ENCODE data around the gene C11orf91.

The C11orf91 gene

DNA sequence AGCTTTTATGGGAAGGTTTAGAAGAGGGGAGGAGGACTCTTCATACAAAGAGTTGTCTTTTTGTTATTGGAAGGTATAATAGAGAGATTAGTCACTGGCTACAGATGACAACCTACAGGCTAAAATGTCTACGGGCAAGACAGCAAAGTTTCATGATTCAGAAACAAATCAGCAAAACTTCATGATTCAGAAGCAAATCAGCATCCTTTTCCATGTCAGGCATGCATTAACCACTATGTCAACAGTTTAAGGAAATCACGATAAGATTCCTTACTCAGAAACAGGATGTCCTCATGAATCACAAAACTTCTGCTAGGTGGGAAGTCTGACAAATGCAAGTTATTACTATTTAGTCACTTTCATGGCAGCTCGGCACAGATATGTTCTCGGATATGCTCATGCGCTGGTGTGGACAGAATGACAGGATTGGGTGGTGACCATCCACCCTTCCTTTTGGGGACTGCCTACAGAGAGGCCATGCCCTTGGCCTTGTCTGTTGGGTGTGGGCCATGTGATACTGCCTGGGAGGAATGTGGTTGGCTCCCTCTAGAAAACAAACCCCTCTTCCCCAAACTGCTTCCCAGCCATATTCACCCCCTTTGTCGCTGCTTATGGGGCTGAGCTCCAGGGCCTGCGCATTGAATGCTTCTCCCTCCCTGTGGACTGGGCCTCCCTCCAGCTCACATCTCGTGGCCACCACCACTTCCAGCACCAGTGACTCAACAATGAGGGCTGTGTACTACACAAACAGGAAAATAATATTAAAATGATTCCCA is 10.1 kb downstream of the C11orf91 start:
- TF ChIP-seq, protein P1, sequence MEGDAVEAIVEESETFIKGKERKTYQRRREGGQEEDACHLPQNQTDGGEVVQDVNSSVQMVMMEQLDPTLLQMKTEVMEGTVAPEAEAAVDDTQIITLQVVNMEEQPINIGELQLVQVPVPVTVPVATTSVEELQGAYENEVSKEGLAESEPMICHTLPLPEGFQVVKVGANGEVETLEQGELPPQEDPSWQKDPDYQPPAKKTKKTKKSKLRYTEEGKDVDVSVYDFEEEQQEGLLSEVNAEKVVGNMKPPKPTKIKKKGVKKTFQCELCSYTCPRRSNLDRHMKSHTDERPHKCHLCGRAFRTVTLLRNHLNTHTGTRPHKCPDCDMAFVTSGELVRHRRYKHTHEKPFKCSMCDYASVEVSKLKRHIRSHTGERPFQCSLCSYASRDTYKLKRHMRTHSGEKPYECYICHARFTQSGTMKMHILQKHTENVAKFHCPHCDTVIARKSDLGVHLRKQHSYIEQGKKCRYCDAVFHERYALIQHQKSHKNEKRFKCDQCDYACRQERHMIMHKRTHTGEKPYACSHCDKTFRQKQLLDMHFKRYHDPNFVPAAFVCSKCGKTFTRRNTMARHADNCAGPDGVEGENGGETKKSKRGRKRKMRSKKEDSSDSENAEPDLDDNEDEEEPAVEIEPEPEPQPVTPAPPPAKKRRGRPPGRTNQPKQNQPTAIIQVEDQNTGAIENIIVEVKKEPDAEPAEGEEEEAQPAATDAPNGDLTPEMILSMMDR (IDR thresholded peaks at IDR 0.05; ENCODE audit: low read depth, low read length, missing control alignments): no peak
- no peak overlapping the region for H3K4me3 ChIP-seq (ENCODE audit: low read depth, low read length)
- no peak for DNase-seq (ENCODE audit: low read depth)

DNA sequence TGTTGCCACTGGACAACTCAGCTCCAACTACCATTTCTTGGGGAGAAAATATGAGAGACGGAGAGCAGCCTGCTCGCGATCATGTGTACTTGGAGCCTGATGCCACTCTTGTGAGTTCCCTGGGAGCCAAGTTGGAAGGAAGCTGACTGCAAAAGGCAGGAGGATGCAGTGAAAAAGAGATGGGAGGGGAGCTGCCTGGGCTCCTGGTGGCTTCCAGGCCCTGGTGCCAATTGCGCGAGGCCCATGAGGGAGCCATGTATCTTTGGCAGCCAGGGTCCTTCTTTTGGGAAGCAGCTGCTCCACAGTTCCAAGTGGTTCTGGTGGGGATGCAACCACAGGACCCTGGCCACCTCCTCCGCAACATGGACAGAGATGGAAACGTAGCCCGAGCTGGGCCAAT is 11.1 kb downstream of the C11orf91 start:
- TF ChIP-seq, protein P1 (IDR thresholded peaks at IDR 0.05; ENCODE audit: low read depth, low read length, missing control alignments): no peak
- DNase-seq (ENCODE audit: low read depth): no peak
- no peak overlapping the region for H3K4me3 ChIP-seq (ENCODE audit: low read depth, low read length)

DNA sequence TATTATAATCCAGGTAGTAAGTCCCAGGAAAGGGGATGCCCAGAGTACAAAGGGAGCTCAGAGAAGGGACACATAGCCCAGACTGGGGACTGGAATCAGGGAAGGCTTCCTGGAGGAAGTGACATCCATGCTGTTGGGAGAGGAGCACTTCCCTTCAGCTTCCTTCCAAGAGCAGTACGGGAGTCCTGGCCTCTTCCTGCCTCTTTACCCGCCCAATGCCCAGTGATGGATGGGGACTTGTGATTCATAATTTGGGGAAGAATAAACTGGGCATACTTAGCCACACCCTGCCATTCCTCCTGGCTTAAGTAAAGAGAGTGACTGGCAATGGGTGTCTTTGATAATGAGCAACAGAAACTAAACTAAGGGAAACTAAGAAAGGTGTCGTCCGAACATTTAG is 11.5 kb downstream of the C11orf91 start:
- TF ChIP-seq, protein P1 (IDR thresholded peaks at IDR 0.05; ENCODE audit: low read depth, low read length, missing control alignments): no peak
- H3K4me3 ChIP-seq (ENCODE audit: low read depth, low read length): no peak overlapping the region
- no peak for DNase-seq (ENCODE audit: low read depth)

DNA sequence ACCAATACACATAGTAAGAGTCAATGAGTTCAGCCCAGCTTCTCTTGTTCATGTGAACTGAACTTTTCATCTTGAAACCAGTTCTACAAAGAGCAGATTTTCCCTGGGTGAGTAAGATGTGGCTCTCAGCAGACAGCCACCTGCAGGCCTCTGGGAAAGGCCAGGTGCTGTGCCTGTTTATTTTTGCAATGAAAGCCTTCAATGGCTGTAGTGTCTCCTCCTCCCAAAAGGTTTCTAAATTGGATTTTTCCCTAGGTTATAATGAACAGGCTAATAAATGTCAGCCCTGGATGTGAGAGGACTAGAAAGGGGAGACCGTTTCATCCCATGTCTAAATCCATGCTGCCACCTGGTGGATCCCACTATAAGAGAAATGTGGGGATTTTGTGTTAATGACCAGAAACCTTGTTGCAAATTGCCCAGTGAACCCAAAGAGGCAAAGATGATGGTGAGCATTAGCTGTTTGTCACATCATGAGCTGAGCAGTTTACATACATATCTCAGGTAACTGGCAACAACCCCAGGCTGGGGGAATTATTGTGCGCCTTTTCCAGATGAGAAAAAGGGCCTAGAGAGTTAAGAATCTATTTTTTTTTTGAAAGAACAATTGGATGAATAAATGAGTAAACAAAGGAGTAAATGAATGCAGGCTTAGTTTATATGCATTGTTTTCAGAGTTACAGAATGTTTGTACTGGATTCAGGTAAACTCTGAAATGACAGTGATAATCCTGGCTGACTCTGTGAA is 12.7 kb downstream of the C11orf91 start:
- TF ChIP-seq, protein P1 (IDR thresholded peaks at IDR 0.05; ENCODE audit: low read depth, low read length, missing control alignments): peak; percentile 64
- no peak overlapping the region for H3K4me3 ChIP-seq (ENCODE audit: low read depth, low read length)
- DNase-seq (ENCODE audit: low read depth): peak; percentile 41

DNA sequence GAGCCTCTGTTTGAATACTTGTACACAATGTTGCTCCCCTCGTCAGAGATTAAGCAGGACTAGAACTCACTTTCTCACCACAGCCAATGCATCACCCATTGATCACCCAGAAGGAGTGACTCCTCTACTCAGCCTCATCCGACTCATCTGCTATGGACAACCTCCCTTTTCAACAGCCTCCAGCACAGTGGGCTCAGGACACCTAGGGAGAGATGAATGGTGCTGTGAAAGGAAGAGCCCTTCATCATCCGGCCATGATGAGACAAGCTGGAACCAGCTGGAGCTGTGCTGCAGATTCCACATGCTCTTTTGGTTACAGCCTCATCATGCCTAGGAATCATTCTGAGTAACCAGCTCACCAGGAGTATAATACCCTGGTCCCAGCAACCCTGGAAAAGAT is 15.5 kb downstream of the C11orf91 start:
- no peak for DNase-seq (ENCODE audit: low read depth)
- H3K4me3 ChIP-seq (ENCODE audit: low read depth, low read length): no peak overlapping the region
- TF ChIP-seq, protein P1 (IDR thresholded peaks at IDR 0.05; ENCODE audit: low read depth, low read length, missing control alignments): no peak

DNA sequence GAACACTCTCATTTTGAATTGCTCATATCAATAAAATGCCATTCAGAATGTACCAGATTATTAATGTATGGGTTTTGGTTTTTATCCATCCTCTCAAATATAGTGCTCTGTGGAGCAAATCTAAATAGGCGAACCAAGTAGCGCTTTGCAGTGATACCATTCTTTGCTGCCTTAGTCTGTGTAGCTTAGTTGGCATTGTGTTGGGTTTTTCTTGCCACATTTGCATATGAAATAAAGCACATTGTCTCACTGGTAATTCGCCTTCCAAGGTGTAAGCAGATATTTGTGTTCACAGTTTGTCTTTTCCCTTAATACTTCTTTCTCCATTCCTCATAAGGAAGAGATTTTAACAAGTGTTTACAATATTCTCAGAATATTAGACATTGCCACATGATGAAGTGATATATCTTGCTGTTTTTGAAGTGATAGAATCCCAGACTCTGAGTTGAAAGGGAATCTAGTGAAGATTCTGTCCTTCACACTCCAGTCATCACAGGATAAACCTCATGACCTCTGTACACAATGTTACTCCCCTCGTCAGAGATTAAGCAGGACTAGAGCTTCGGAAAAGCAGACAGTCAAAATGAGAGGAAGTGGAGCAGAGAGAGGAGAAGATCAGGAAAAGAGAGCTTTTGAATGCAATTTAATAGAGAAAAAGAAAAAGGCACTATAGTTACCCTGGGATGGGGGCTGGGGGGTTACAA is 16.5 kb downstream of the C11orf91 start:
- H3K4me3 ChIP-seq (ENCODE audit: low read depth, low read length): no peak overlapping the region
- TF ChIP-seq, protein P1 (IDR thresholded peaks at IDR 0.05; ENCODE audit: low read depth, low read length, missing control alignments): no peak
- DNase-seq (ENCODE audit: low read depth): no peak

All from GM12864 (cell line).